ENCODE measurements around the gene KCNJ6.
A peak's percentile ranks its signal among the peaks of the same experiment; 100 is the strongest.

KCNJ6 gene

GRCh38 chr21:37903396-37903795 lies 12.9 kb downstream of the KCNJ6 start:
- DNase-seq = no peak

- no peak for DNase-seq
Observed at GRCh38 chr21:37899146-37899545, 17.1 kb downstream of the KCNJ6 start.

- no peak for DNase-seq
Observed at GRCh38 chr21:37896788-37897187, 19.5 kb downstream of the KCNJ6 start.

GRCh38 chr21:37891972-37892371 lies 24.3 kb downstream of the KCNJ6 start:
- DNase-seq = no peak

GRCh38 chr21:37888659-37889058 lies 27.6 kb downstream of the KCNJ6 start:
- DNase-seq = no peak

- no peak for DNase-seq
Observed at GRCh38 chr21:37886726-37887299, 29.4 kb downstream of the KCNJ6 start.

GRCh38 chr21:37886120-37886519 lies 30.1 kb downstream of the KCNJ6 start:
- DNase-seq = no peak

GRCh38 chr21:37878946-37879660 lies 37.2 kb downstream of the KCNJ6 start:
- no peak for DNase-seq

GRCh38 chr21:37877888-37878684 lies 38.2 kb downstream of the KCNJ6 start:
- no peak for DNase-seq

GRCh38 chr21:37877171-37877570 lies 39.1 kb downstream of the KCNJ6 start:
- DNase-seq = no peak

- DNase-seq = no peak
Observed at GRCh38 chr21:37876561-37876960, 39.7 kb downstream of the KCNJ6 start.

GRCh38 chr21:37874904-37875780 lies 41.1 kb downstream of the KCNJ6 start:
- no peak for DNase-seq

GRCh38 chr21:37874481-37874880 lies 41.8 kb downstream of the KCNJ6 start:
- no peak for DNase-seq

GRCh38 chr21:37873655-37874054 lies 42.6 kb downstream of the KCNJ6 start:
- no peak for DNase-seq

GRCh38 chr21:37871121-37871862 lies 45.0 kb downstream of the KCNJ6 start:
- no peak for DNase-seq

GRCh38 chr21:37870221-37870620 lies 46.0 kb downstream of the KCNJ6 start:
- no peak for DNase-seq

- DNase-seq = no peak
Observed at GRCh38 chr21:37869661-37870060, 46.6 kb downstream of the KCNJ6 start.

- no peak for DNase-seq
Observed at GRCh38 chr21:37868446-37869295, 47.6 kb downstream of the KCNJ6 start.

- DNase-seq = peak; percentile 53
Observed at GRCh38 chr21:37866027-37866426, 50.2 kb downstream of the KCNJ6 start.

GRCh38 chr21:37865156-37865555 lies 51.1 kb downstream of the KCNJ6 start:
- DNase-seq = no peak

GRCh38 chr21:37863842-37864241 lies 52.4 kb downstream of the KCNJ6 start:
- peak; percentile 67 for DNase-seq
